SK-N-MC (cell line): Measurements from ENCODE around the gene PLA2G4C.

Source experiments
- DNase-seq: peaks from one replicate; pipeline ENCODE4 v3.0.0-alpha.2; 2011; ENCODE audit warnings: low read depth, low spot score
- H3K27ac ChIP-seq: fragments of 200-600 bp; sonication (generic); 2 replicates; pipeline ENCODE4 v1.5.1; 2016; ENCODE audit warnings: mixed run types
- H3K36me3 ChIP-seq: fragments of 200-600 bp; sonication (generic); 2 replicates; pipeline ENCODE4 v1.6.1; 2017; ENCODE audit warnings: antibody characterized with exemption, low read length, mixed read lengths; ENCODE audit not compliant: insufficient read depth
- H3K4me3 ChIP-seq: fragments of 200-600 bp; sonication (generic); 2 replicates; pipeline ENCODE4 v1.5.1; 2016
- H3K9ac ChIP-seq: fragments of 200-600 bp; sonication (generic); 2 replicates; pipeline ENCODE4 v1.8.0; 2017; ENCODE audit warnings: mixed run types, mixed read lengths; ENCODE audit not compliant: insufficient read length
- H3K9me3 ChIP-seq: fragments of 200-600 bp; sonication (generic); 2 replicates; pipeline ENCODE4 v1.6.1; 2017; ENCODE audit warnings: low read depth, mild to moderate bottlenecking, antibody characterized with exemption, low read length, moderate library complexity, mixed read lengths
- EZH2 ChIP-seq: fragments of 200-600 bp; sonication (generic); IDR thresholded peaks from one replicate; pipeline ENCODE4 v1.6.1; 2017; ENCODE audit warnings: antibody characterized with exemption
- FOXP2 ChIP-seq: optimal IDR thresholded peaks from 2 replicates; pipeline ENCODE3; 2011; ENCODE audit warnings: mild to moderate bottlenecking, moderate library complexity; ENCODE audit not compliant: insufficient read depth; ENCODE audit errors: extremely low read length, control extremely low read depth
- POLR2AphosphoS5 ChIP-seq: IDR thresholded peaks from 2 replicates; pipeline ENCODE4 v1.6.1; 2012; ENCODE audit warnings: mild to moderate bottlenecking, low read depth, low read length, borderline replicate concordance

The PLA2G4C gene

GRCh38 chr19:48004236-48004635, 106.4 kb downstream of the PLA2G4C start:
- Histone ChIP-seq H3K9ac (no peak overlapping the region), H3K9me3 (no peaks in the 10 kb centered on the region), H3K4me3 (no peak overlapping the region), H3K36me3 (no peaks in the 10 kb centered on the region), H3K27ac (no peak overlapping the region)
- TF ChIP-seq FOXP2 (no peak), EZH2 (no peak), POLR2AphosphoS5 (no peak)
- no peak for DNase-seq

GRCh38 chr19:48000846-48001245, 109.8 kb downstream of the PLA2G4C start:
- TF ChIP-seq POLR2AphosphoS5 (no peak), FOXP2 (no peak), EZH2 (no peak)

GRCh38 chr19:47998800-47999199, 111.8 kb downstream of the PLA2G4C start:
- H3K27ac ChIP-seq, result no peak overlapping the region
- no peak overlapping the region for H3K9ac ChIP-seq
- no peak for DNase-seq
- H3K4me3 ChIP-seq, result no peak overlapping the region
- TF ChIP-seq FOXP2 (no peak), POLR2AphosphoS5 (no peak), EZH2 (no peak)
- no peaks in the 10 kb centered on the region for H3K9me3 ChIP-seq
- H3K36me3 ChIP-seq, result no peaks in the 10 kb centered on the region

More at GRCh38 chr19:48000846-48001245, 109.8 kb downstream of the PLA2G4C start:
- no peaks in the 10 kb centered on the region for H3K36me3 ChIP-seq
- no peak overlapping the region for H3K27ac ChIP-seq
- no peak overlapping the region for H3K4me3 ChIP-seq
- DNase-seq, result no peak
- H3K9ac ChIP-seq, result no peak overlapping the region
- no peaks in the 10 kb centered on the region for H3K9me3 ChIP-seq
